ENCODE data around the gene ARHGAP45.

- TF ChIP-seq POLR2AphosphoS5 (IDR thresholded peaks at IDR 0.05; ENCODE audit: borderline replicate concordance, low read depth, low read length) (0 out of 2 replicates have a peak, but pooled peaks have one; percentile 21), EZH2 (IDR thresholded peaks at IDR 0.05) (no peak), FOXP2 (optimal IDR thresholded peaks at IDR 0.05; ENCODE audit: control extremely low read depth, extremely low read length, insufficient read depth) (no peak)
Measured at GRCh38 chr19:1087813-1088415, 20.9 kb downstream of the ARHGAP45 start.
